Stomach smooth muscle (tissue), 2 donors: ENCODE data around the gene IL11RA.

ENCODE experiments used
- H3K27ac ChIP-seq: one replicate; pipeline ENCODE4 v1.7.0; 2013; ENCODE audit warnings: mild to moderate bottlenecking, low read length, inconsistent platforms
- H3K27me3 ChIP-seq, 2 donors: one replicate each; pipeline ENCODE4 v1.7.0; 2013; ENCODE audit warnings: low read length in 2 of 2; ENCODE audit not compliant: insufficient read depth in 2 of 2, control insufficient read depth in 1 of 2
- H3K36me3 ChIP-seq, 2 donors: one replicate each; pipeline ENCODE4 v1.7.0; 2013; ENCODE audit warnings: low read length in 2 of 2; ENCODE audit not compliant: control insufficient read depth in 2 of 2, insufficient read depth in 2 of 2
- H3K4me1 ChIP-seq: one replicate; pipeline ENCODE4 v1.7.0; 2013; ENCODE audit warnings: low read length; ENCODE audit not compliant: control insufficient read depth, insufficient read depth
- H3K4me3 ChIP-seq, 2 donors: one replicate each; pipeline ENCODE4 v1.7.0; 2013; ENCODE audit warnings: low read length in 2 of 2
- H3K9ac ChIP-seq, 2 donors: one replicate each; pipeline ENCODE4 v1.7.0; 2013; ENCODE audit warnings: low read length in 2 of 2, mild to moderate bottlenecking in 1 of 2
- H3K9me3 ChIP-seq, 2 donors: one replicate each; pipeline ENCODE4 v1.7.0; 2013; ENCODE audit warnings: low read length in 2 of 2; ENCODE audit not compliant: control insufficient read depth in 2 of 2
- donor health status: healthy.
- donor health status: Pancreatic carcinoma.

Gene IL11RA

DNA sequence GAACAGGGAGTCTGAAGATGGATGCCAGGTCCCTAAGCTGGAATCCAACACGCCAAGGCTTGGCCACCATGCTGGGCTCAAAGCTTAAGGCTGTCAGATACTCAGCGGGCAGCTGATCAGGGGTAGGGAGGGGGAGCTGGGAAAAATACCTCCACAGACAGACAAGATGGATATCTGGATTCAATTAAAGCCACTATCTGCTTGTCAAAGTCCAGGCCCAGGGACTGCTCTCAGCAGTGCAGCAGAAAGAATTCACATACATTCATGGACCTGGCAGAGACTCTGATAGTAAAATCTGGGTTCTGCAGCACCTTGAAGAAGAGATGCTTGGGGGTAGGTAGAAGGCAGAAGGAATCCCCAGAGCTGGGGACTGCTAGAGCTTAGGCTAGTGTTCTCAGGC lies 36.9 kb upstream of the IL11RA start:
- Histone ChIP-seq H3K4me3 (no peak overlapping the region), H3K9ac (no peak overlapping the region), H3K36me3 (peaks cover 23 to 41% of the 10 kb centered on the region in 2 donors), H3K9me3 (no peaks in the 10 kb centered on the region), H3K4me1 (peaks cover 34% of the 10 kb centered on the region), H3K27me3 (no peaks in the 10 kb centered on the region), H3K27ac (no peak overlapping the region)

DNA sequence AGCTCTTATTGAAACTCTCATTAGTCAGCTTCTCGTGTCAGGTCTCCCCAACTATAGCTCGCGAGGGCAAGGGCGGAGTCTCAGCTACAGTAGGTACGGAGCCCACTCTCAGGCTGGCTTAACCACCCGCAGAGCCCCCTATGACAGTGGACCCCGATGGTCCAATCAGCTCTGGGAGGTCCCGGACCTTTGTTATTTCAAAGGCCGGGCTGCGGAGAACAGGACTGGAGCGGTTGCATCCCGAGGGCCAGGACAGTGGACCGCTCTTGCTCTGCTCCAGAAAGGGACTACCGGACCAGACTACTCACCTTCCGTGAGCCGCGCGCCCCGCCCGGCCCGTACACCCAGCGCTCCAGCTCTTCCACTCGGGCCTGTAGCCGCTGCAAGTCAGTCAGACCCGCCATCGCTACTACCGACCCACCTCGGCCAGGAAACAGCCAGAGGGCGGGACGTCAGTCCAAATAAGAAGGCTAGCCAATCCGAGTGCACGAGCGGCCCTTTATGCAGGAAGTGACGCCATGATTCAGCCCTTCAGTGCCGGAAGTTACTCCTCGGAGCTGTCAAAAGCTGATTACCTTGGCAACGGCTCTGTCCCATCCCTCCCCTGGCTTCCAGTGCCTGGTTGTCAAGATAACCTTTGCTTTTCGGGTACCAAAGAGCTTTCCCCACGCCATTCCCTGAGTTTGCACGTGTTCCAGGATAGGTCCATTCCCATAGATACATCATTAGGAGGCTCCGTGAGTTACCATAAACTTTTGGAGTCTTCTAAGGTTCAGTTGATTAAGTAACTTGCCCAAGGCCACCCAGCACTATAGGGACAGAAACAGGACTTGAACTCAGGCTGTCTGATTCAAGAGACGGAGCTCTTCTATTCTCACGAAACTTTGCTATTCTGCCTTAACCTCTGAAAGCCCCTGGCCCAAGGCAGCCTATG lies 31.7 kb upstream of the IL11RA start, which contains the start of gene DCTN3:
Gene DCTN3, minus strand, starts transcription at position 435 of the 934 bp plus-strand sequence. Its CDS starts 31 bp downstream, at position 404.
- no peak within 1 kb of the TSS for H3K27ac ChIP-seq
- H3K27me3 ChIP-seq: peaks cover 22 to 30% of the 10 kb centered on the region in 2 donors
- H3K4me1 ChIP-seq: peaks cover 22% of the 10 kb centered on the region
- no peaks in the 10 kb centered on the region for H3K9me3 ChIP-seq
- H3K36me3 ChIP-seq: peaks cover 19 to 26% of the 10 kb centered on the region in 2 donors
- H3K4me3 ChIP-seq: peak within 1 kb of the TSS; percentile 63 to 96
- peak within 1 kb of the TSS; percentile 59 to 86 for H3K9ac ChIP-seq

GRCh38 chr9:34623374-34624235 lies 28.4 kb upstream of the IL11RA start:
- no peaks in the 10 kb centered on the region for H3K36me3 ChIP-seq
- H3K9ac ChIP-seq: no peak overlapping the region
- H3K4me3 ChIP-seq: no peak overlapping the region
- H3K27me3 ChIP-seq: peaks cover 54 to 62% of the 10 kb centered on the region in 2 donors
- no peaks in the 10 kb centered on the region for H3K9me3 ChIP-seq
- no peak overlapping the region for H3K27ac ChIP-seq
- H3K4me1 ChIP-seq: peaks cover 27% of the 10 kb centered on the region

- Histone ChIP-seq H3K27me3 (peaks cover 59 to 71% of the 10 kb centered on the region in 2 donors), H3K9me3 (no peaks in the 10 kb centered on the region), H3K27ac (no peak overlapping the region), H3K4me1 (peaks cover 31% of the 10 kb centered on the region), H3K4me3 (no peak overlapping the region), H3K36me3 (no peaks in the 10 kb centered on the region), H3K9ac (no peak overlapping the region)
These were observed 27.4 kb upstream of the IL11RA start for GRCh38 chr9:34624475-34625185.

DNA sequence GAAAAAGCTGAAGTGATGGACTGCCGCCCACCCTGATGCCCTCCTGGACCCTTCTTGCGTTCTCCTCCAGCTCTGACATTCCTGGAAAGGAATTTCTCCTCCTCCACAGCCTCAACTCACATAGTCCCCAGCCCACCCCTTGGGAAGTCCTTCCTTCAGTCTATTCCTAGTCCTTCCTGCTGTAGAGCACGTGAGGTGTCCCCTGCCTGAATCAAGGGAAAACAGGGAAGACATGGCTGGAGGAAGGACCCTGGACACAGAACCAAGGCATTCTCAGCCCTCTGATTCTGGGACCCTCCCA lies 26.8 kb upstream of the IL11RA start:
- no peak overlapping the region for H3K27ac ChIP-seq
- no peaks in the 10 kb centered on the region for H3K36me3 ChIP-seq
- no peaks in the 10 kb centered on the region for H3K9me3 ChIP-seq
- no peak overlapping the region for H3K4me3 ChIP-seq
- H3K9ac ChIP-seq: no peak overlapping the region
- H3K4me1 ChIP-seq: peaks cover 26% of the 10 kb centered on the region
- H3K27me3 ChIP-seq: peaks cover 59 to 71% of the 10 kb centered on the region in 2 donors

GRCh38 chr9:34627716-34628655 lies 24.0 kb upstream of the IL11RA start:
- H3K4me3 ChIP-seq: peak overlapping the region; percentile 47 to 70

DNA sequence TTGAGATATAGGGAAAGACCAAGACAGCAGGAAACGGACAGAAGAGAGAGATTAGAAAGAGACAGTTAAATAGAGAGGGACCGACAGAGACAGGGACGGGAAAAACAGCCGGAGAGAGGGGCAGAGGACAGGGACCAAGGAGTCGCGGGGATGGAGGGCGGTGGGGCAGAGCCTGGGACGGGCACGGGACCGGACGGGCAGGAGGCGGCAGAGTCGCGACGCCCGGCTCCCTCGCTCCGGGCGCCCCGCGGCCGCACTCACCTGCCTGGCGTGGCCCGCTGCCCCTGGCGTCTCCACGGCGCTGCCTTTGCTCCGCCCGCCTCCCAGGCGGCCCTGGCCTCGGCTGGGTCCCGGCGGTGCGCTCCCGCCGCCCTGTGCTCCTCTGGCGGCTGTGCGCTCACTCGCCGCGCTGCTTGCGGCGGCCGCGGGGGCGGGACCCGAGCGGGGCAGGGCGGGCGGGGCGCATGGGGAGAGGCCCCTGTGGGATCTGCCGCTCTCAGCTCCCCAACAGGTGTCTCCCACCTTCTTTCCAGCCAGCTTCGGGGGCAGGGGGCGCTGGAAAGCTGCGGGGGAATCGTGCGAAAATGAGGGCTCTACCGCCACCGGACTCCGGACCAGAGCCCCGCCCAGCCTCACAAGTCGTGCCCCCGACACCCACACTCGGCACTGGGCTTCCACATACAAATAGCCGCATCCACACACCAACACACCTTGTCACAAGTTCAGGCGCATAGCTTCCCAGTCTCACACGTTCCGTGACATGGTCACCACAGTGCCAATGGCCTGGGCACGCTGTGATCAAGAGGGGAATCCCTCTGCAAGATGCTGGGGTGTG lies 23.1 kb upstream of the IL11RA start, which contains the start of gene ARID3C:
Gene ARID3C, minus strand, starts transcription at position 411 of the 835 bp plus-strand sequence. CDS start 1,052 bp downstream, outside the sequence.
- peak within 1 kb of the TSS; percentile 47 to 70 for H3K4me3 ChIP-seq
- peaks cover 15% of the 10 kb centered on the region for H3K4me1 ChIP-seq
- no peak within 1 kb of the TSS for H3K27ac ChIP-seq
- H3K9me3 ChIP-seq: no peaks in the 10 kb centered on the region
- peak within 1 kb of the TSS; percentile 13 to 29 for H3K9ac ChIP-seq
- H3K27me3 ChIP-seq: peaks cover 48 to 55% of the 10 kb centered on the region in 2 donors
- H3K36me3 ChIP-seq: no peaks in the 10 kb centered on the region

More at GRCh38 chr9:34627716-34628655, 24.0 kb upstream of the IL11RA start:
- no peaks in the 10 kb centered on the region for H3K9me3 ChIP-seq
- peaks cover 18% of the 10 kb centered on the region for H3K4me1 ChIP-seq
- no peak overlapping the region for H3K27ac ChIP-seq
- H3K9ac ChIP-seq: peak overlapping the region; percentile 13 to 29
- peaks cover 55 to 63% of the 10 kb centered on the region in 2 donors for H3K27me3 ChIP-seq
- H3K36me3 ChIP-seq: no peaks in the 10 kb centered on the region

DNA sequence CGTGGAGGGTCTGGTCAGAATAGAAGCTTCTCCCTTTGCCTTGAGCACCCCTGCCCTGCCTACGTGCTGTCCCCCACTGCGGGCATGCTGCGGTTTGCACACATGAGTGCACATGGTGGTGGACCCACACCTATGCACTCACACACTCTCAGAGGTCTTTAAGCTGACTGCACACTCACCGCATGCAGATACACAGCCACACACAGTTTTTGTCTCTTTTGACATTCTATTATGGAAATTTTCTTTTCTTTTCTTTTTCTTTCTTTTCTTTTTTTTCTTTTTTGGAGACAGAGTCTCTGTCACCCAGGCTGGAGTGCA lies 22.5 kb upstream of the IL11RA start:
- no peak overlapping the region for H3K9ac ChIP-seq
- peak overlapping the region; percentile 47 to 70 for H3K4me3 ChIP-seq
- peaks cover 18% of the 10 kb centered on the region for H3K4me1 ChIP-seq
- H3K27me3 ChIP-seq: peaks cover 44 to 49% of the 10 kb centered on the region in 2 donors
- no peaks in the 10 kb centered on the region for H3K36me3 ChIP-seq
- no peaks in the 10 kb centered on the region for H3K9me3 ChIP-seq
- no peak overlapping the region for H3K27ac ChIP-seq
